WTC11 (cell line): ENCODE data around the gene HYAL1. TPM values are rescaled to one million over a fixed set of nuclear protein-coding genes. Genes with fewer than 3 reads are reported as not detected.

Experiments used
- ATAC-seq: fragments of 200-7000 bp; cut with Tn5 transposase; 2 replicates; pipeline ENCODE4 v1.10.0; 2021; ENCODE audit warnings: mild to moderate bottlenecking, moderate library complexity
- CTCF ChIA-PET: fragments of 300-600 bp; sonication (Branson Sonifier 250); formaldehyde crosslinking; loops from one replicate; lab custom pipeline; 2021; ENCODE audit warnings: antibody characterized with exemption; lab: Charles Lee
- POLR2A ChIA-PET: fragments of 350-600 bp; sonication (Branson Sonifier 250); formaldehyde crosslinking; loops from one replicate; lab custom pipeline; 2021; ENCODE audit warnings: antibody characterized with exemption; lab: Charles Lee
- DNase-seq: peaks from one replicate; pipeline ENCODE4 v3.0.0; 2021; ENCODE audit warnings: low spot score
- H3K27ac Mint-ChIP-seq: 2 replicates; pipeline ENCODE4 v1.8.0; 2021; ENCODE audit warnings: mixed read lengths
- H3K27me3 Mint-ChIP-seq: 2 replicates; pipeline ENCODE4 v1.8.0; 2021; ENCODE audit warnings: low read depth, mild to moderate bottlenecking, moderate library complexity, mixed read lengths
- H3K36me3 Mint-ChIP-seq: 2 replicates; pipeline ENCODE4 v1.8.0; 2021; ENCODE audit warnings: mixed read lengths
- H3K4me1 Mint-ChIP-seq: 2 replicates; pipeline ENCODE4 v1.8.0; 2022; ENCODE audit warnings: mixed read lengths
- H3K4me3 Mint-ChIP-seq: 2 replicates; pipeline ENCODE4 v1.8.0; 2021; ENCODE audit warnings: mild to moderate bottlenecking, moderate library complexity, mixed read lengths
- H3K9me3 Mint-ChIP-seq: 2 replicates; pipeline ENCODE4 v1.8.0; 2021; ENCODE audit warnings: mixed read lengths
- ESRRA ChIP-seq: sonication (generic); formaldehyde crosslinking; IDR thresholded peaks from 2 replicates; pipeline ENCODE4 v1.8.1; 2022; ENCODE audit warnings: mild to moderate bottlenecking, missing genetic modification reagents, borderline replicate concordance
- ETV6 ChIP-seq: sonication (generic); formaldehyde crosslinking; IDR thresholded peaks from 2 replicates; pipeline ENCODE4 v1.8.1; 2022; ENCODE audit warnings: mild to moderate bottlenecking, missing genetic modification reagents
- GTF2I ChIP-seq: fragments of 250-450 bp; sonication (Bioruptor Pico); conservative IDR thresholded peaks from 2 replicates; pipeline ENCODE4 v1.4.0; 2021; ENCODE audit warnings: mild to moderate bottlenecking
- JUN ChIP-seq: sonication (generic); formaldehyde crosslinking; IDR thresholded peaks from 2 replicates; pipeline ENCODE4 v1.8.0; 2023; ENCODE audit warnings: mild to moderate bottlenecking, missing genetic modification reagents
- NFATC4 ChIP-seq: fragments of 250-450 bp; sonication (Bioruptor Pico); IDR thresholded peaks from 2 replicates; pipeline ENCODE4 v1.9.0; 2021; ENCODE audit warnings: mild to moderate bottlenecking
- NR1H2 ChIP-seq: sonication (generic); formaldehyde crosslinking; IDR thresholded peaks from 2 replicates; pipeline ENCODE4 v1.9.0; 2021; ENCODE audit warnings: mild to moderate bottlenecking, moderate library complexity, missing genetic modification reagents
- PRRX2 ChIP-seq: fragments of 250-450 bp; sonication (Bioruptor Pico); IDR thresholded peaks from 2 replicates; pipeline ENCODE4 v1.8.0; 2021; ENCODE audit warnings: mild to moderate bottlenecking
- RORB ChIP-seq: fragments of 250-450 bp; sonication (Bioruptor Pico); IDR thresholded peaks from 2 replicates; pipeline ENCODE4 v1.9.0; 2021; ENCODE audit warnings: mild to moderate bottlenecking
- TP53 ChIP-seq: sonication (generic); formaldehyde crosslinking; IDR thresholded peaks from 2 replicates; pipeline ENCODE4 v1.8.1; 2023; ENCODE audit warnings: mild to moderate bottlenecking, missing genetic modification reagents
- total RNA-seq: library from RNA; stranded (reverse); gene quantifications from 3 replicates; pipeline ENCODE4 v1.2.3, GENCODE V29; 2021
- TF ChIP-seq, protein P1 (sequence below): fragments of 250-450 bp; sonication (Bioruptor Pico); conservative IDR thresholded peaks from 2 replicates; pipeline ENCODE4 v1.9.0; 2021; ENCODE audit warnings: mild to moderate bottlenecking
- TF ChIP-seq, protein P2 (sequence below): fragments of 250-450 bp; sonication (Bioruptor Pico); IDR thresholded peaks from 2 replicates; pipeline ENCODE4 v2.1.2; 2022; ENCODE audit warnings: mild to moderate bottlenecking, moderate library complexity
- TF ChIP-seq, protein P3 (sequence below): sonication (generic); formaldehyde crosslinking; IDR thresholded peaks from 2 replicates; pipeline ENCODE4 v1.8.0; 2022; ENCODE audit warnings: mild to moderate bottlenecking, missing genetic modification reagents
- TF ChIP-seq, protein P4 (sequence below): sonication (generic); formaldehyde crosslinking; IDR thresholded peaks from 2 replicates; pipeline ENCODE4 v1.8.0; 2023; ENCODE audit warnings: missing genetic modification reagents
- TF ChIP-seq, protein P5 (sequence below): sonication (generic); formaldehyde crosslinking; IDR thresholded peaks from 2 replicates; pipeline ENCODE4 v1.8.0; 2023; ENCODE audit warnings: missing genetic modification reagents, mild to moderate bottlenecking, borderline replicate concordance
- TF ChIP-seq, protein P6 (sequence below): sonication (generic); formaldehyde crosslinking; IDR thresholded peaks from 2 replicates; pipeline ENCODE4 v1.8.0; 2022; ENCODE audit warnings: mild to moderate bottlenecking, missing genetic modification reagents
- TF ChIP-seq, protein P7 (sequence below): sonication (generic); formaldehyde crosslinking; IDR thresholded peaks from 2 replicates; pipeline ENCODE4 v1.8.1; 2022; ENCODE audit warnings: mild to moderate bottlenecking, missing genetic modification reagents, moderate library complexity, borderline replicate concordance
- TF ChIP-seq, protein P8 (sequence below): sonication (generic); formaldehyde crosslinking; IDR thresholded peaks from 2 replicates; pipeline ENCODE4 v1.8.1; 2022; ENCODE audit warnings: low read depth, mild to moderate bottlenecking, moderate library complexity, missing genetic modification reagents, borderline replicate concordance
- TF ChIP-seq, protein P9 (sequence below): sonication (generic); formaldehyde crosslinking; IDR thresholded peaks from 2 replicates; pipeline ENCODE4 v1.8.0; 2022; ENCODE audit warnings: mild to moderate bottlenecking, missing genetic modification reagents

The HYAL1 gene
- total RNA-seq, 1 experiment from 2014 or later, result 3.4 TPM

DNA sequence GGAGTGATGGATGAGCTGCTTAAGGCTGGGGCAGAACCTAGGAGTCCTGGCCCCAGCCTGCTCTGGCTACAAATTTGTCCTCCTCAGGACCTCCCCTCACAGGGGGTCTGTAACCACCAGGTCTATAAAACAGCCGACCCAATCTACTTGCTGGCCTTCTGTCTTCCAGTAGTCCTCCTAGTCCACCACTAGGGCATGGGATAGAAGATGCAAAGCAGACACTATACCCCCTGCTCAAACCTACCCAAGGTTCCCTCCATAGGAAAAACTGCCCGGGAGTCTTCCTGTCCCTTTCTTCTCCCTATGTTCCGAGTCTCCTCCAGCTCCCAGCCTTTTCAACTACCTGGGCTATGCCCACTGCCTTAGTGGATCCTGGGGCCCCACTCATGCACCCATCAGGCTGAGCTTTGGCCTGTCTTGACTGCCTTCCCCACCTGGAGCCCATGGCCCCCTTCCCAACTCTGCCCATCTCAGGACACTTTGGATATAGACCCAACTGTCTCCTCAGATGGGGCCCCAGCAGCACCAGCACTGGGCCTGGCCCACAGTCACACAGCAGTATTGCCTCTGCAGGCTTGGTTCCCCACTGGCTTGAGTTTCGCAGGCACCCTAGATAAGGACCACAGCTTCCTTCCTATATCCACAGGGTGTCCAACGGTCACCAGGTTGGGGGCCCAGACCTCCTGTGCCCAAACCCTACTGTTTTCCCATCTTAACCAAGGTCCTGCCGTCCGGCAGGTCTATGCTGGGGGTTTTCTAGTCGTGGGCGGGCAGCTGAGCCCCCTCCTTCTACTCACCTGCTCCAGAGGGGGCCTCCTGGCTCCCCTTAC, 5.3 kb downstream of the HYAL1 start (continued):
- no peak for TF ChIP-seq GTF2I (CRISPR knock-in tag)
- no peak for TF ChIP-seq TP53
- TF ChIP-seq RORB, result no peak
- TF ChIP-seq, protein P1, sequence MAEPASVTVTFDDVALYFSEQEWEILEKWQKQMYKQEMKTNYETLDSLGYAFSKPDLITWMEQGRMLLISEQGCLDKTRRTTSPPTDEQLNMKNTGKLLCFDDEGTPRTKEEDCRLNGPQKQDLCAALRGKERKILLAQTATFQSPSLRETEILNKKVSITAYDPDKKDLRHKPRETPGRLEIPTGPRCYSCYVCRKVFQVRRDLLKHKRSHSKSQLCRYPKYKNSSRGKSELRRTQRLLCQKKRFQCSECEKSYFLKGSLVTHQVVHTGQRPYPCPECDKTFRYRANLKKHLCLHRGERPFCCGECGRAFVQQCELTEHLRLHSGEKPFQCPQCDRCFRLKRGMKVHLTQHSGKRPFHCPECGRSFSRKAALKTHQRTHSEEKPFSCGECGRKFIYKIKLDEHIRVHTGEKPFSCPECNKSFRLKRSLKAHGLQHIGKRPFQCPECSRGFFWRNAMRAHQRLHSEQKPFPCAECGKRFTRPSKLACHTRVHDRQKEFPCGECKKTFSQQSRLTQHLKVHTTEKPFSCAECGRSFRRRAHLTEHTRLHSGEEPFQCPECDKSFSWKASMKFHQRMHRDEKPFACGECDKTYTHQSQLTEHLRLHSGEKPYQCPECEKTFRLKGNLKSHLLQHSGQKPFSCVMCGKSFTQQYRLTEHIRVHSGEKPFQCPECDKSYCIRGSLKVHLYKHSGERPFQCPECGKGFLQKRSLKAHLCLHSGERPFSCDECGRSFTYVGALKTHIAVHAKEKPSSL (CRISPR knock-in tag), result no peak
- TF ChIP-seq ESRRA (CRISPR knock-in tag), result no peak
- TF ChIP-seq, all 79 proteins: peak for 0

DNA sequence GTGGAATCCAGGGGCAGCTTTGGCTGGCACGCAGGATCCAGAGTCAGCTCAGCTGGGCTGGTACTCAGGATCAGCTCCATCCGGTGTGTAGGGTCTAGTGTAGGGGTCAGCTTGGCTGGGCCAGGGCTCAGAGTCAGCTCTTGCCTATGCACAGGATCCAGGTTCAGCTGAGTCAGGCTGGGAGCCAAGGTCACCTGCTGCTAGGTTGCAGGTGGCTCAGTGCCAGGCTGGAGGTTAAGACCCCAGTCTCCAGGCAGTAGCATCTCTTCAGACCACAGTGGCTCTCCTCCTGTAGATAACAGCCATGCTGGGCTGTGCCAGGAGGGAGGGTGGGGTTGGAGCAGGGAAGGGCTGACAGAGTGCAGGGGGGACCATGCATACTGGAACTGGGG, 6.0 kb downstream of the HYAL1 start:
- TF ChIP-seq RORB (no peak), NR1H2 (CRISPR knock-in tag) (no peak), ESRRA (CRISPR knock-in tag) (no peak), PRRX2 (CRISPR knock-in tag) (no peak), GTF2I (CRISPR knock-in tag) (no peak), JUN (CRISPR knock-in tag) (no peak), ETV6 (no peak), NFATC4 (CRISPR knock-in tag) (no peak)
- TF ChIP-seq, protein P2, sequence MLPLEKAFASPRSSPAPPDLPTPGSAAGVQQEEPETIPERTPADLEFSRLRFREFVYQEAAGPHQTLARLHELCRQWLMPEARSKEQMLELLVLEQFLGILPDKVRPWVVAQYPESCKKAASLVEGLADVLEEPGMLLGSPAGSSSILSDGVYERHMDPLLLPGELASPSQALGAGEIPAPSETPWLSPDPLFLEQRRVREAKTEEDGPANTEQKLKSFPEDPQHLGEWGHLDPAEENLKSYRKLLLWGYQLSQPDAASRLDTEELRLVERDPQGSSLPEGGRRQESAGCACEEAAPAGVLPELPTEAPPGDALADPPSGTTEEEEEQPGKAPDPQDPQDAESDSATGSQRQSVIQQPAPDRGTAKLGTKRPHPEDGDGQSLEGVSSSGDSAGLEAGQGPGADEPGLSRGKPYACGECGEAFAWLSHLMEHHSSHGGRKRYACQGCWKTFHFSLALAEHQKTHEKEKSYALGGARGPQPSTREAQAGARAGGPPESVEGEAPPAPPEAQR (CRISPR knock-in tag), result no peak
- TF ChIP-seq, protein P3, sequence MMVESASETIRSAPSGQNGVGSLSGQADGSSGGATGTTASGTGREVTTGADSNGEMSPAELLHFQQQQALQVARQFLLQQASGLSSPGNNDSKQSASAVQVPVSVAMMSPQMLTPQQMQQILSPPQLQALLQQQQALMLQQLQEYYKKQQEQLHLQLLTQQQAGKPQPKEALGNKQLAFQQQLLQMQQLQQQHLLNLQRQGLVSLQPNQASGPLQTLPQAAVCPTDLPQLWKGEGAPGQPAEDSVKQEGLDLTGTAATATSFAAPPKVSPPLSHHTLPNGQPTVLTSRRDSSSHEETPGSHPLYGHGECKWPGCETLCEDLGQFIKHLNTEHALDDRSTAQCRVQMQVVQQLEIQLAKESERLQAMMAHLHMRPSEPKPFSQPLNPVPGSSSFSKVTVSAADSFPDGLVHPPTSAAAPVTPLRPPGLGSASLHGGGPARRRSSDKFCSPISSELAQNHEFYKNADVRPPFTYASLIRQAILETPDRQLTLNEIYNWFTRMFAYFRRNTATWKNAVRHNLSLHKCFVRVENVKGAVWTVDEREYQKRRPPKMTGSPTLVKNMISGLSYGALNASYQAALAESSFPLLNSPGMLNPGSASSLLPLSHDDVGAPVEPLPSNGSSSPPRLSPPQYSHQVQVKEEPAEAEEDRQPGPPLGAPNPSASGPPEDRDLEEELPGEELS, result no peak
- TF ChIP-seq, protein P4, sequence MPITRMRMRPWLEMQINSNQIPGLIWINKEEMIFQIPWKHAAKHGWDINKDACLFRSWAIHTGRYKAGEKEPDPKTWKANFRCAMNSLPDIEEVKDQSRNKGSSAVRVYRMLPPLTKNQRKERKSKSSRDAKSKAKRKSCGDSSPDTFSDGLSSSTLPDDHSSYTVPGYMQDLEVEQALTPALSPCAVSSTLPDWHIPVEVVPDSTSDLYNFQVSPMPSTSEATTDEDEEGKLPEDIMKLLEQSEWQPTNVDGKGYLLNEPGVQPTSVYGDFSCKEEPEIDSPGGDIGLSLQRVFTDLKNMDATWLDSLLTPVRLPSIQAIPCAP (CRISPR knock-in tag), result no peak
- TF ChIP-seq, protein P5, sequence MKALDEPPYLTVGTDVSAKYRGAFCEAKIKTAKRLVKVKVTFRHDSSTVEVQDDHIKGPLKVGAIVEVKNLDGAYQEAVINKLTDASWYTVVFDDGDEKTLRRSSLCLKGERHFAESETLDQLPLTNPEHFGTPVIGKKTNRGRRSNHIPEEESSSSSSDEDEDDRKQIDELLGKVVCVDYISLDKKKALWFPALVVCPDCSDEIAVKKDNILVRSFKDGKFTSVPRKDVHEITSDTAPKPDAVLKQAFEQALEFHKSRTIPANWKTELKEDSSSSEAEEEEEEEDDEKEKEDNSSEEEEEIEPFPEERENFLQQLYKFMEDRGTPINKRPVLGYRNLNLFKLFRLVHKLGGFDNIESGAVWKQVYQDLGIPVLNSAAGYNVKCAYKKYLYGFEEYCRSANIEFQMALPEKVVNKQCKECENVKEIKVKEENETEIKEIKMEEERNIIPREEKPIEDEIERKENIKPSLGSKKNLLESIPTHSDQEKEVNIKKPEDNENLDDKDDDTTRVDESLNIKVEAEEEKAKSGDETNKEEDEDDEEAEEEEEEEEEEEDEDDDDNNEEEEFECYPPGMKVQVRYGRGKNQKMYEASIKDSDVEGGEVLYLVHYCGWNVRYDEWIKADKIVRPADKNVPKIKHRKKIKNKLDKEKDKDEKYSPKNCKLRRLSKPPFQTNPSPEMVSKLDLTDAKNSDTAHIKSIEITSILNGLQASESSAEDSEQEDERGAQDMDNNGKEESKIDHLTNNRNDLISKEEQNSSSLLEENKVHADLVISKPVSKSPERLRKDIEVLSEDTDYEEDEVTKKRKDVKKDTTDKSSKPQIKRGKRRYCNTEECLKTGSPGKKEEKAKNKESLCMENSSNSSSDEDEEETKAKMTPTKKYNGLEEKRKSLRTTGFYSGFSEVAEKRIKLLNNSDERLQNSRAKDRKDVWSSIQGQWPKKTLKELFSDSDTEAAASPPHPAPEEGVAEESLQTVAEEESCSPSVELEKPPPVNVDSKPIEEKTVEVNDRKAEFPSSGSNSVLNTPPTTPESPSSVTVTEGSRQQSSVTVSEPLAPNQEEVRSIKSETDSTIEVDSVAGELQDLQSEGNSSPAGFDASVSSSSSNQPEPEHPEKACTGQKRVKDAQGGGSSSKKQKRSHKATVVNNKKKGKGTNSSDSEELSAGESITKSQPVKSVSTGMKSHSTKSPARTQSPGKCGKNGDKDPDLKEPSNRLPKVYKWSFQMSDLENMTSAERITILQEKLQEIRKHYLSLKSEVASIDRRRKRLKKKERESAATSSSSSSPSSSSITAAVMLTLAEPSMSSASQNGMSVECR (CRISPR knock-in tag), result no peak
- TF ChIP-seq, protein P6, sequence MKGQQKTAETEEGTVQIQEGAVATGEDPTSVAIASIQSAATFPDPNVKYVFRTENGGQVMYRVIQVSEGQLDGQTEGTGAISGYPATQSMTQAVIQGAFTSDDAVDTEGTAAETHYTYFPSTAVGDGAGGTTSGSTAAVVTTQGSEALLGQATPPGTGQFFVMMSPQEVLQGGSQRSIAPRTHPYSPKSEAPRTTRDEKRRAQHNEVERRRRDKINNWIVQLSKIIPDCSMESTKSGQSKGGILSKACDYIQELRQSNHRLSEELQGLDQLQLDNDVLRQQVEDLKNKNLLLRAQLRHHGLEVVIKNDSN (CRISPR knock-in tag), result no peak
- TF ChIP-seq, protein P7, sequence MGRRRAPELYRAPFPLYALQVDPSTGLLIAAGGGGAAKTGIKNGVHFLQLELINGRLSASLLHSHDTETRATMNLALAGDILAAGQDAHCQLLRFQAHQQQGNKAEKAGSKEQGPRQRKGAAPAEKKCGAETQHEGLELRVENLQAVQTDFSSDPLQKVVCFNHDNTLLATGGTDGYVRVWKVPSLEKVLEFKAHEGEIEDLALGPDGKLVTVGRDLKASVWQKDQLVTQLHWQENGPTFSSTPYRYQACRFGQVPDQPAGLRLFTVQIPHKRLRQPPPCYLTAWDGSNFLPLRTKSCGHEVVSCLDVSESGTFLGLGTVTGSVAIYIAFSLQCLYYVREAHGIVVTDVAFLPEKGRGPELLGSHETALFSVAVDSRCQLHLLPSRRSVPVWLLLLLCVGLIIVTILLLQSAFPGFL (CRISPR knock-in tag), result no peak
- TF ChIP-seq, protein P8, sequence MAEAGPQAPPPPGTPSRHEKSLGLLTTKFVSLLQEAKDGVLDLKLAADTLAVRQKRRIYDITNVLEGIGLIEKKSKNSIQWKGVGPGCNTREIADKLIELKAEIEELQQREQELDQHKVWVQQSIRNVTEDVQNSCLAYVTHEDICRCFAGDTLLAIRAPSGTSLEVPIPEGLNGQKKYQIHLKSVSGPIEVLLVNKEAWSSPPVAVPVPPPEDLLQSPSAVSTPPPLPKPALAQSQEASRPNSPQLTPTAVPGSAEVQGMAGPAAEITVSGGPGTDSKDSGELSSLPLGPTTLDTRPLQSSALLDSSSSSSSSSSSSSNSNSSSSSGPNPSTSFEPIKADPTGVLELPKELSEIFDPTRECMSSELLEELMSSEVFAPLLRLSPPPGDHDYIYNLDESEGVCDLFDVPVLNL (CRISPR knock-in tag), result no peak
- TF ChIP-seq, protein P9, sequence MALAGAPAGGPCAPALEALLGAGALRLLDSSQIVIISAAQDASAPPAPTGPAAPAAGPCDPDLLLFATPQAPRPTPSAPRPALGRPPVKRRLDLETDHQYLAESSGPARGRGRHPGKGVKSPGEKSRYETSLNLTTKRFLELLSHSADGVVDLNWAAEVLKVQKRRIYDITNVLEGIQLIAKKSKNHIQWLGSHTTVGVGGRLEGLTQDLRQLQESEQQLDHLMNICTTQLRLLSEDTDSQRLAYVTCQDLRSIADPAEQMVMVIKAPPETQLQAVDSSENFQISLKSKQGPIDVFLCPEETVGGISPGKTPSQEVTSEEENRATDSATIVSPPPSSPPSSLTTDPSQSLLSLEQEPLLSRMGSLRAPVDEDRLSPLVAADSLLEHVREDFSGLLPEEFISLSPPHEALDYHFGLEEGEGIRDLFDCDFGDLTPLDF, result no peak
- DNase-seq (no peak), ATAC-seq (no peak)
- H3K27ac Mint-ChIP-seq, result no peak overlapping the region
- no peaks in the 10 kb centered on the region for H3K9me3 Mint-ChIP-seq
- peaks cover 18% of the 10 kb centered on the region for H3K4me1 Mint-ChIP-seq
- no peak overlapping the region for H3K4me3 Mint-ChIP-seq
- H3K36me3 Mint-ChIP-seq, result no peaks in the 10 kb centered on the region
- H3K27me3 Mint-ChIP-seq, result no peaks in the 10 kb centered on the region; the same call in 1 of the 2 replicates
- ChIA-PET POLR2A (no interaction called here), CTCF (interaction anchor here (0.7 to 1.3 kb wide), 2 partner anchors 37 to 51 kb away, joined by 3 to 5 read pairs; no protein-coding TSS in a partner anchor)
